T-helper 1 cell treated with Interleukin-12 subunit alpha and Interleukin-12 subunit beta and Interleukin-4 antibody, amounts not matched to agents 30 ng/mL and 1 ng/mL, for 36 hours (primary cell): ENCODE data around the gene GLRX3. TPM values are rescaled to one million over a fixed set of nuclear protein-coding genes. Genes with fewer than 3 reads are reported as not detected.

Source experiments
- intact Hi-C: fragments of 100-400 bp; cut with micrococcal nuclease; formaldehyde crosslinking; loops from one replicate; pipeline ENCODE4 v1.15.1; 2024
- total RNA-seq: library from RNA; stranded (reverse); gene quantifications from 2 replicates; pipeline ENCODE4 v1.2.3, GENCODE V29; 2022

The GLRX3 gene
- total RNA-seq, 1 donor from 2014 or later = 75.1 TPM

- intact Hi-C loops = loop anchor here (1.0 to 2.0 kb wide), 2 partner anchors 24 to 42 kb away; no protein-coding TSS in a partner anchor
Observed at GRCh38 chr10:130137090-130137448, 878 bp downstream of the GLRX3 start.

GRCh38 chr10:130137659-130138478 is 1.7 kb downstream of the GLRX3 start:
- intact Hi-C loops = loop anchor here (1.0 to 2.0 kb wide), 2 partner anchors 23 to 41 kb away; no protein-coding TSS in a partner anchor

- intact Hi-C loops = no loop called here
Observed at GRCh38 chr10:130138479-130138866, 2.3 kb downstream of the GLRX3 start.

- intact Hi-C loops = loop anchor here (1.0 kb wide), 2 partner anchors 31 to 1760 kb away; no protein-coding TSS in a partner anchor
Observed at GRCh38 chr10:130140425-130140824, 4.2 kb downstream of the GLRX3 start.

GRCh38 chr10:130141038-130141437 is 4.8 kb downstream of the GLRX3 start:
- intact Hi-C loops = no loop called here

GRCh38 chr10:130141460-130141859 is 5.3 kb downstream of the GLRX3 start:
- intact Hi-C loops = no loop called here

GRCh38 chr10:130141878-130142277 is 5.7 kb downstream of the GLRX3 start:
- intact Hi-C loops = no loop called here

- intact Hi-C loops = no loop called here
Observed at GRCh38 chr10:130146042-130146441, 9.9 kb downstream of the GLRX3 start.

GRCh38 chr10:130159192-130159794 is 23.1 kb downstream of the GLRX3 start:
- intact Hi-C loops = no loop called here

- intact Hi-C loops = loop anchor here (1.0 to 10.0 kb wide), 3 partner anchors 23 to 1126 kb away; no protein-coding TSS in a partner anchor
Observed at GRCh38 chr10:130160775-130161174, 24.6 kb downstream of the GLRX3 start.

- intact Hi-C loops = loop anchor here (1.0 to 10.0 kb wide), 2 partner anchors 24 to 1127 kb away; no protein-coding TSS in a partner anchor
Observed at GRCh38 chr10:130161331-130161730, 25.1 kb downstream of the GLRX3 start.

- intact Hi-C loops = loop anchor here (10.0 kb wide), 1 partner anchor 1132 kb away; no protein-coding TSS in a partner anchor
Observed at GRCh38 chr10:130167193-130167592, 31.0 kb downstream of the GLRX3 start.

GRCh38 chr10:130167707-130168106 is 31.5 kb downstream of the GLRX3 start:
- intact Hi-C loops = loop anchor here (10.0 kb wide), 1 partner anchor 1133 kb away; no protein-coding TSS in a partner anchor

GRCh38 chr10:130169136-130169859 is 33.1 kb downstream of the GLRX3 start:
- intact Hi-C loops = loop anchor here (10.0 kb wide), 1 partner anchor 1134 kb away; no protein-coding TSS in a partner anchor

- intact Hi-C loops = loop anchor here (1.0 to 2.0 kb wide), 3 partner anchors 19 to 60 kb away; partner anchors contain the start of gene C10orf143
Observed at GRCh38 chr10:130171196-130171595, 35.0 kb downstream of the GLRX3 start.

- intact Hi-C loops = no loop called here
Observed at GRCh38 chr10:130174328-130174727, 38.1 kb downstream of the GLRX3 start.

- intact Hi-C loops = no loop called here
Observed at GRCh38 chr10:130175074-130175473, 38.9 kb downstream of the GLRX3 start.

- intact Hi-C loops = no loop called here
Observed at GRCh38 chr10:130177250-130177649, 41.1 kb downstream of the GLRX3 start.

- intact Hi-C loops = loop anchor here (1.0 to 2.0 kb wide), 6 partner anchors 11 to 301 kb away; partner anchors contain the start of genes C10orf143 and GLRX3
Observed at GRCh38 chr10:130179640-130180039, 43.4 kb downstream of the GLRX3 start.

- intact Hi-C loops = no loop called here
Observed at GRCh38 chr10:130180416-130180815, 44.2 kb downstream of the GLRX3 start.

GRCh38 chr10:130181858-130182257 is 45.7 kb downstream of the GLRX3 start:
- intact Hi-C loops = no loop called here
